ENCODE measurements around the gene CHTOP. TPM values are rescaled to one million over a fixed set of nuclear protein-coding genes. Genes with fewer than 3 reads are reported as not detected.

The CHTOP gene
- polyA plus RNA-seq, 1 of the 3 experiments (the other 2 are of a cell fraction), result 84.9 TPM

DNA sequence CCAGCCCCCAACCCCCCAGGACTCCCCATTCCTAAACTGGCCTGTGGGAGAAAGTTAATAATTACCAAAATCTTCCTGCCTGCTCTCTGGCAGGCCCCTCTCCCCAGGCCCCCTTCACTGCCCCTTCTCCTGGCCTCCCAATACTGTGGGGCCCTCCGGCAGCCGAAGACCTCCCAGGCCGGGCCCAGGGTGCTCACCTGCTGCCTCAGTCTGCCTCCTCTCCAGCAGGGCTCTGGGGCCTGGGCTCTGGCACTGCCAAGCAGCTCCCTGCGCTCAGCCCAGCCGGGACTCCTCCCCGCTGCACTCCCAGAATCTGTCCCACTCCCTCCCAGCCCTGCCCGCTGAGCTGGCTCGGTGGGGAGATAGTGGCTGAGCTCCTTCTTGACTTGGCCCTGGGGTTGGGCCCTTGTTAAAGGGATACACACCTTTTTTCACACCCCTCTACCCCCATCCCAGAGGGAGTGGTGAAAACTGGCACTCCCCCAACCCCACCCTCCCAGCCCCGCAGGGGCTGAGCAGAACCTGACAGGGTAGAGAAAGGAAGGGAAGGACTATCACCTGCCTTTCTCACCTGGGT is 21.0 kb upstream of the CHTOP start, which contains the start of gene S100A16:
Gene S100A16, minus strand, starts transcription at position 383 of the 577 bp plus-strand sequence. CDS start 4,986 bp downstream, outside the sequence.
- Histone ChIP-seq H2AFZ (ENCODE audit: low read depth) (no peak within 1 kb of the TSS), H3K27me3 (ENCODE audit: insufficient read depth) (no peaks in the 10 kb centered on the region), H3K9ac (peak within 1 kb of the TSS; percentile 67), H3K79me2 (ENCODE audit: insufficient read depth) (peaks cover 37% of the 10 kb centered on the region), H3K36me3 (replicated peaks in 1 of 2; ENCODE audit: control insufficient read depth in 1 of 2, insufficient read depth in 2 of 2, low read length in 1 of 2) (peaks cover 0 to under 1% of the 10 kb centered on the region in 2 experiments), H3K27ac (ENCODE audit: low read depth in 2 of 2, low read length in 1 of 2) (peak within 1 kb of the TSS in 1 of 2 experiments; percentile 9; a peak in 1 of 4 replicates), H3K9me2 (no peaks in the 10 kb centered on the region), H3K4me3 (ENCODE audit: low read depth in 2 of 2, low read length in 1 of 2) (peak within 1 kb of the TSS; percentile 49 to 51), H3K4me2 (peak within 1 kb of the TSS; percentile 67), H3K4me1 (ENCODE audit: control insufficient read depth in 1 of 2, insufficient read depth in 2 of 2, low read depth in 1 of 2, low read length in 1 of 2) (peaks cover 15 to 25% of the 10 kb centered on the region in 2 experiments; a peak in 3 of 4 replicates), H3K9me3 (no peaks in the 10 kb centered on the region), H4K20me1 (ENCODE audit: insufficient read depth) (no peaks in the 10 kb centered on the region), H3F3A (replicated peaks; ENCODE audit: insufficient read depth) (peaks cover 9% of the 10 kb centered on the region)
- DNase-seq, result no peak
- ChIA-PET POLR2A (no interaction called here), CTCF (interaction anchor here (2.0 to 6.4 kb wide), 4 partner anchors 10 to 102 kb away, joined by 10 to 62 read pairs (median 11); partner anchors contain the start of genes S100A1 and S100A13)
- 68% methylated on average over 7 of the region's 9 CpGs for WGBS (ENCODE audit: low lambda C conversion rate)
- TF ChIP-seq FOSL2 (IDR thresholded peaks at IDR 0.05; ENCODE audit: borderline replicate concordance, low read depth) (no peak), CHD2 (IDR thresholded peaks at IDR 0.05; ENCODE audit: low read length, partially characterized antibody) (no peak), NFIC (IDR thresholded peaks at IDR 0.05; ENCODE audit: borderline replicate concordance) (no peak), NRF1 (IDR thresholded peaks at IDR 0.05; ENCODE audit: low read depth, low read length) (no peak), JUND (IDR thresholded peaks at IDR 0.05) (no peak), EZH2phosphoT487 (IDR thresholded peaks at IDR 0.05; ENCODE audit: borderline replicate concordance, low read depth) (no peak), RXRA (IDR thresholded peaks at IDR 0.05; ENCODE audit: borderline replicate concordance, low read depth) (no peak), ELF1 (IDR thresholded peaks at IDR 0.05) (no peak), MXI1 (IDR thresholded peaks at IDR 0.05; ENCODE audit: low read depth, low read length) (no peak), CTCF (IDR thresholded peaks at IDR 0.05) (no peak), TAF1 (IDR thresholded peaks at IDR 0.05; ENCODE audit: borderline replicate concordance, low read depth, low read length) (no peak), TEAD4 (IDR thresholded peaks at IDR 0.05; ENCODE audit: borderline replicate concordance, insufficient read depth) (no peak), SIN3A (IDR thresholded peaks at IDR 0.05; ENCODE audit: borderline replicate concordance, low read depth, low read length) (no peak), GABPA (IDR thresholded peaks at IDR 0.05; ENCODE audit: low read depth) (no peak), SMC3 (IDR thresholded peaks at IDR 0.05; ENCODE audit: low read depth, low read length) (no peak), RAD21 (IDR thresholded peaks at IDR 0.05; ENCODE audit: low read length) (no peak)
- TF ChIP-seq, protein P1, sequence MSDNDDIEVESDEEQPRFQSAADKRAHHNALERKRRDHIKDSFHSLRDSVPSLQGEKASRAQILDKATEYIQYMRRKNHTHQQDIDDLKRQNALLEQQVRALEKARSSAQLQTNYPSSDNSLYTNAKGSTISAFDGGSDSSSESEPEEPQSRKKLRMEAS (IDR thresholded peaks at IDR 0.05; ENCODE audit: low read depth), result no peak
- TF ChIP-seq, protein P2, sequence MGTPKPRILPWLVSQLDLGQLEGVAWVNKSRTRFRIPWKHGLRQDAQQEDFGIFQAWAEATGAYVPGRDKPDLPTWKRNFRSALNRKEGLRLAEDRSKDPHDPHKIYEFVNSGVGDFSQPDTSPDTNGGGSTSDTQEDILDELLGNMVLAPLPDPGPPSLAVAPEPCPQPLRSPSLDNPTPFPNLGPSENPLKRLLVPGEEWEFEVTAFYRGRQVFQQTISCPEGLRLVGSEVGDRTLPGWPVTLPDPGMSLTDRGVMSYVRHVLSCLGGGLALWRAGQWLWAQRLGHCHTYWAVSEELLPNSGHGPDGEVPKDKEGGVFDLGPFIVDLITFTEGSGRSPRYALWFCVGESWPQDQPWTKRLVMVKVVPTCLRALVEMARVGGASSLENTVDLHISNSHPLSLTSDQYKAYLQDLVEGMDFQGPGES (IDR thresholded peaks at IDR 0.05; ENCODE audit: low read depth, low read length), result no peak
- TF ChIP-seq, protein P3, sequence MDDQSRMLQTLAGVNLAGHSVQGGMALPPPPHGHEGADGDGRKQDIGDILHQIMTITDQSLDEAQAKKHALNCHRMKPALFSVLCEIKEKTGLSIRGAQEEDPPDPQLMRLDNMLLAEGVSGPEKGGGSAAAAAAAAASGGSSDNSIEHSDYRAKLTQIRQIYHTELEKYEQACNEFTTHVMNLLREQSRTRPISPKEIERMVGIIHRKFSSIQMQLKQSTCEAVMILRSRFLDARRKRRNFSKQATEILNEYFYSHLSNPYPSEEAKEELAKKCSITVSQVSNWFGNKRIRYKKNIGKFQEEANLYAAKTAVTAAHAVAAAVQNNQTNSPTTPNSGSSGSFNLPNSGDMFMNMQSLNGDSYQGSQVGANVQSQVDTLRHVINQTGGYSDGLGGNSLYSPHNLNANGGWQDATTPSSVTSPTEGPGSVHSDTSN (IDR thresholded peaks at IDR 0.05), result no peak
- TF ChIP-seq, protein P4, sequence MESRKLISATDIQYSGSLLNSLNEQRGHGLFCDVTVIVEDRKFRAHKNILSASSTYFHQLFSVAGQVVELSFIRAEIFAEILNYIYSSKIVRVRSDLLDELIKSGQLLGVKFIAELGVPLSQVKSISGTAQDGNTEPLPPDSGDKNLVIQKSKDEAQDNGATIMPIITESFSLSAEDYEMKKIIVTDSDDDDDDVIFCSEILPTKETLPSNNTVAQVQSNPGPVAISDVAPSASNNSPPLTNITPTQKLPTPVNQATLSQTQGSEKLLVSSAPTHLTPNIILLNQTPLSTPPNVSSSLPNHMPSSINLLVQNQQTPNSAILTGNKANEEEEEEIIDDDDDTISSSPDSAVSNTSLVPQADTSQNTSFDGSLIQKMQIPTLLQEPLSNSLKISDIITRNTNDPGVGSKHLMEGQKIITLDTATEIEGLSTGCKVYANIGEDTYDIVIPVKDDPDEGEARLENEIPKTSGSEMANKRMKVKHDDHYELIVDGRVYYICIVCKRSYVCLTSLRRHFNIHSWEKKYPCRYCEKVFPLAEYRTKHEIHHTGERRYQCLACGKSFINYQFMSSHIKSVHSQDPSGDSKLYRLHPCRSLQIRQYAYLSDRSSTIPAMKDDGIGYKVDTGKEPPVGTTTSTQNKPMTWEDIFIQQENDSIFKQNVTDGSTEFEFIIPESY (IDR thresholded peaks at IDR 0.05; ENCODE audit: borderline replicate concordance, low read depth), result no peak
